HCT116 (cell line): ENCODE measurements around the gene APBA1. TPM values are rescaled to one million over a fixed set of nuclear protein-coding genes. Genes with fewer than 3 reads are reported as not detected.

Source experiments
- ATAC-seq: fragments of 200-7000 bp; cut with Tn5 transposase; 2 replicates; pipeline ENCODE4 v1.9.1; 2020; ENCODE audit warnings: mild to moderate bottlenecking, moderate library complexity
- BruUV-seq: library from RNA; stranded (reverse); fragments of 400-500 nt; replicated peaks from 2 replicates; lab custom pipeline; 2021; lab: Mats Ljungman, UMichigan
- CTCF ChIA-PET: fragments of 300-600 bp; sonication (Branson Sonifier 250); formaldehyde crosslinking; loops from one replicate; lab custom pipeline; 2021; ENCODE audit warnings: antibody characterized with exemption; lab: Charles Lee
- POLR2A ChIA-PET: fragments of 300-600, 350-600 bp; sonication (Branson Sonifier 250); formaldehyde crosslinking; loops from one replicate; lab custom pipeline; 2021; ENCODE audit warnings: antibody characterized with exemption; lab: Charles Lee
- RAD21 ChIA-PET, 2 experiments: fragments of 300-600 bp; sonication (Branson Sonifier 250); formaldehyde crosslinking; loops; one replicate each; lab custom pipeline; 2023; ENCODE audit warnings: low total read pairs in 2 of 2; ENCODE audit not compliant: uncharacterized antibody in 2 of 2, unreplicated experiment in 2 of 2, low non-redundant PET in 1 of 2; lab: Charles Lee
- DNase-seq: peaks from one replicate; pipeline ENCODE4 v3.0.0-alpha.2; 2010; ENCODE audit warnings: low read depth, low spot score
- H2AFZ ChIP-seq: fragments of 200-600 bp; shearing (Covaris generic), sonication (generic); 2 replicates; pipeline ENCODE4 v1.6.1; 2017; ENCODE audit warnings: low read depth, mixed run types, mixed read lengths, antibody characterized with exemption, low read length; ENCODE audit not compliant: poor library complexity, severe bottlenecking
- H3K27ac ChIP-seq: 2 replicates; pipeline ENCODE4 v1.5.1; 2012; ENCODE audit warnings: low read depth, low read length
- H3K27me3 ChIP-seq: fragments of 200-600 bp; sonication (generic); 2 replicates; pipeline ENCODE4 v1.6.1; 2016; ENCODE audit warnings: mixed run types, low read length, mixed read lengths; ENCODE audit not compliant: insufficient read depth
- H3K36me3 ChIP-seq, 2 experiments: fragments of 200-500 bp in 1 of 2; fragments of 200-600 bp in 1 of 2; sonication (Bioruptor generic) in 1 of 2; sonication (generic) in 1 of 2; 2 replicates each; pipeline versions ENCODE4 v1.5.1 to v1.6.1; 2014 to 2016; ENCODE audit warnings: low read length in 2 of 2, inconsistent platforms in 1 of 2, mixed read lengths in 1 of 2, mixed run types in 1 of 2; ENCODE audit not compliant: insufficient read depth in 2 of 2, control insufficient read depth in 1 of 2
- H3K4me1 ChIP-seq, 2 experiments: fragments of 200-600 bp in 1 of 2; sonication (generic) in 1 of 2; 2 replicates each; pipeline versions ENCODE4 v1.5.1 to v1.6.1; 2012 to 2017; ENCODE audit warnings: low read length in 2 of 2, inconsistent platforms in 1 of 2, mild to moderate bottlenecking in 1 of 2, mixed read lengths in 1 of 2, mixed run types in 1 of 2, moderate library complexity in 1 of 2; ENCODE audit not compliant: insufficient read depth in 2 of 2, control insufficient read depth in 1 of 2
- H3K4me2 ChIP-seq: fragments of 200-600 bp; sonication (generic); 2 replicates; pipeline ENCODE4 v1.6.1; 2017; ENCODE audit warnings: mixed run types, low read length, mixed read lengths
- H3K4me3 ChIP-seq, 2 experiments: fragments of 200-600 bp in 1 of 2; sonication (generic) in 1 of 2; replicated peaks in 1 of 2; 2 replicates each; pipeline ENCODE4 v1.5.1; 2011 to 2016; ENCODE audit warnings: low read length in 2 of 2, control low read depth in 1 of 2, low read depth in 1 of 2, mild to moderate bottlenecking in 1 of 2, mixed read lengths in 1 of 2, mixed run types in 1 of 2
- H3K79me2 ChIP-seq: fragments of 200-600 bp; sonication (generic); 2 replicates; pipeline ENCODE4 v1.6.1; 2017; ENCODE audit warnings: mild to moderate bottlenecking, mixed run types, low read length, moderate library complexity, mixed read lengths; ENCODE audit not compliant: insufficient read depth
- H3K9ac ChIP-seq: fragments of 200-600 bp; sonication (generic); 2 replicates; pipeline ENCODE4 v1.6.1; 2016; ENCODE audit warnings: low read length, mixed read lengths
- H3K9me2 ChIP-seq: fragments of 200-600 bp; sonication (generic), shearing (Covaris generic); 2 replicates; pipeline ENCODE4 v1.6.1; 2017; ENCODE audit warnings: mixed run types, mild to moderate bottlenecking, moderate library complexity; ENCODE audit not compliant: insufficient read depth
- H3K9me3 ChIP-seq, 2 experiments: fragments of 200-500 bp in 1 of 2; fragments of 200-600 bp in 1 of 2; sonication (Bioruptor generic) in 1 of 2; sonication (generic) in 1 of 2; 2 replicates each; pipeline ENCODE4 v1.6.1; 2014 to 2017; ENCODE audit warnings: low read length in 2 of 2, mixed read lengths in 2 of 2, inconsistent platforms in 1 of 2, low read depth in 1 of 2, mild to moderate bottlenecking in 1 of 2, mixed run types in 1 of 2, moderate library complexity in 1 of 2; ENCODE audit not compliant: control insufficient read depth in 1 of 2, insufficient read depth in 1 of 2
- H4K20me1 ChIP-seq: fragments of 200-600 bp; sonication (generic), shearing (Covaris generic); 2 replicates; pipeline ENCODE4 v1.6.1; 2017; ENCODE audit warnings: mixed run types, mild to moderate bottlenecking, moderate library complexity; ENCODE audit not compliant: insufficient read depth
- ATF3 ChIP-seq: IDR thresholded peaks from 2 replicates; pipeline ENCODE4 v1.6.1; 2012
- CBX3 ChIP-seq: IDR thresholded peaks from 2 replicates; pipeline ENCODE4 v1.6.1; 2012; ENCODE audit warnings: low read depth
- CEBPB ChIP-seq: IDR thresholded peaks from 2 replicates; pipeline ENCODE4 v1.6.1; 2012; ENCODE audit warnings: low read depth
- EGR1 ChIP-seq: IDR thresholded peaks from 2 replicates; pipeline ENCODE4 v1.6.1; 2012; ENCODE audit warnings: low read depth
- EZH2 ChIP-seq: fragments of 200-600 bp; sonication (generic); IDR thresholded peaks from 2 replicates; pipeline ENCODE4 v1.6.1; 2017; ENCODE audit warnings: antibody characterized with exemption, mixed run types
- FOSL1 ChIP-seq: IDR thresholded peaks from 2 replicates; pipeline ENCODE4 v1.6.1; 2012; ENCODE audit warnings: low read depth
- JUND ChIP-seq: IDR thresholded peaks from 2 replicates; pipeline ENCODE4 v1.6.1; 2012
- MAX ChIP-seq: IDR thresholded peaks from 2 replicates; pipeline ENCODE4 v1.6.1; 2012
- RAD21 ChIP-seq: IDR thresholded peaks from 2 replicates; pipeline ENCODE4 v1.6.1; 2012; ENCODE audit warnings: low read depth, mild to moderate bottlenecking
- SRF ChIP-seq: IDR thresholded peaks from 2 replicates; pipeline ENCODE4 v1.6.1; 2012; ENCODE audit warnings: low read depth
- TCF7L2 ChIP-seq: IDR thresholded peaks from 2 replicates; pipeline ENCODE4 v1.7.0; 2011; ENCODE audit warnings: borderline replicate concordance, inconsistent platforms; ENCODE audit not compliant: insufficient read depth, insufficient read length; ENCODE audit errors: extremely low read depth
- YY1 ChIP-seq: IDR thresholded peaks from 2 replicates; pipeline ENCODE4 v1.6.1; 2011; ENCODE audit warnings: low read length, low read depth, moderate library complexity, mild to moderate bottlenecking; ENCODE audit not compliant: insufficient replicate concordance; ENCODE audit errors: extremely low read depth
- ZFX ChIP-seq: fragments of 450-650 bp; IDR thresholded peaks from 2 replicates; pipeline ENCODE4 v1.6.1; 2017
- ZNF274 ChIP-seq: fragments of 200-500 bp; sonication (Bioruptor generic); IDR thresholded peaks from 2 replicates; pipeline ENCODE4 v1.6.1; 2014; ENCODE audit warnings: mild to moderate bottlenecking, low read depth, low read length, inconsistent platforms
- intact Hi-C: fragments of 100-400 bp; cut with micrococcal nuclease; formaldehyde crosslinking; loops from 2 replicates; pipeline ENCODE4 v1.10.0; 2022
- total RNA-seq: library from RNA; stranded (reverse); gene quantifications from one replicate; pipeline ENCODE4 v1.2.1, GENCODE V29; 2021; ENCODE audit not compliant: unreplicated experiment
- TF ChIP-seq, protein P1 (sequence below), 3 experiments: fragments of 200-600 bp in 1 of 3; sonication (generic) in 1 of 3; IDR thresholded peaks in 2 of 3; conservative IDR thresholded peaks in 1 of 3; 2 replicates each; pipeline ENCODE4 v1.5.1; 2012 to 2017; ENCODE audit warnings: low read depth in 2 of 3, low read length in 2 of 3, antibody characterized with exemption in 1 of 3, borderline replicate concordance in 1 of 3, control low read depth in 1 of 3, mild to moderate bottlenecking in 1 of 3, mixed read lengths in 1 of 3, mixed run types in 1 of 3, moderate library complexity in 1 of 3; ENCODE audit not compliant: insufficient read depth in 1 of 3
- TF ChIP-seq, protein P2 (sequence below): IDR thresholded peaks from 2 replicates; pipeline ENCODE4 v1.6.1; 2011; ENCODE audit warnings: mild to moderate bottlenecking, low read length, moderate library complexity; ENCODE audit not compliant: insufficient replicate concordance; ENCODE audit errors: extremely low read depth

APBA1 gene
- total RNA-seq, 1 experiment from 2014 or later = 0.20 TPM

GRCh38 chr9:69458176-69458575 lies 214.0 kb downstream of the APBA1 start:
- ChIA-PET RAD21 (no interaction called here), POLR2A (no interaction called here)
- DNase-seq = no peak
- Histone ChIP-seq H3K27me3 (peaks cover 59% of the 10 kb centered on the region), H3K4me3 (no peak overlapping the region), H4K20me1 (no peaks in the 10 kb centered on the region), H2AFZ (no peak overlapping the region)
- intact Hi-C loops = no loop called here
- no TSS peak for BruUV-seq
- TF ChIP-seq, protein P1, sequence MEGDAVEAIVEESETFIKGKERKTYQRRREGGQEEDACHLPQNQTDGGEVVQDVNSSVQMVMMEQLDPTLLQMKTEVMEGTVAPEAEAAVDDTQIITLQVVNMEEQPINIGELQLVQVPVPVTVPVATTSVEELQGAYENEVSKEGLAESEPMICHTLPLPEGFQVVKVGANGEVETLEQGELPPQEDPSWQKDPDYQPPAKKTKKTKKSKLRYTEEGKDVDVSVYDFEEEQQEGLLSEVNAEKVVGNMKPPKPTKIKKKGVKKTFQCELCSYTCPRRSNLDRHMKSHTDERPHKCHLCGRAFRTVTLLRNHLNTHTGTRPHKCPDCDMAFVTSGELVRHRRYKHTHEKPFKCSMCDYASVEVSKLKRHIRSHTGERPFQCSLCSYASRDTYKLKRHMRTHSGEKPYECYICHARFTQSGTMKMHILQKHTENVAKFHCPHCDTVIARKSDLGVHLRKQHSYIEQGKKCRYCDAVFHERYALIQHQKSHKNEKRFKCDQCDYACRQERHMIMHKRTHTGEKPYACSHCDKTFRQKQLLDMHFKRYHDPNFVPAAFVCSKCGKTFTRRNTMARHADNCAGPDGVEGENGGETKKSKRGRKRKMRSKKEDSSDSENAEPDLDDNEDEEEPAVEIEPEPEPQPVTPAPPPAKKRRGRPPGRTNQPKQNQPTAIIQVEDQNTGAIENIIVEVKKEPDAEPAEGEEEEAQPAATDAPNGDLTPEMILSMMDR (IDR thresholded peaks at IDR 0.05 in 2 of 3, conservative IDR thresholded peaks at IDR 0.05 in 1 of 3; ENCODE audit: borderline replicate concordance in 1 of 3, insufficient read depth in 1 of 3, low read depth in 2 of 3, low read length in 2 of 3) = no peak
- TF ChIP-seq ZNF274 (no peak), ATF3 (no peak), MAX (no peak), CBX3 (no peak), RAD21 (no peak), EGR1 (no peak), CEBPB (no peak), SRF (no peak), TCF7L2 (no peak), ZFX (no peak), YY1 (no peak), FOSL1 (no peak), EZH2 (no peak), JUND (no peak)
- TF ChIP-seq, protein P2, sequence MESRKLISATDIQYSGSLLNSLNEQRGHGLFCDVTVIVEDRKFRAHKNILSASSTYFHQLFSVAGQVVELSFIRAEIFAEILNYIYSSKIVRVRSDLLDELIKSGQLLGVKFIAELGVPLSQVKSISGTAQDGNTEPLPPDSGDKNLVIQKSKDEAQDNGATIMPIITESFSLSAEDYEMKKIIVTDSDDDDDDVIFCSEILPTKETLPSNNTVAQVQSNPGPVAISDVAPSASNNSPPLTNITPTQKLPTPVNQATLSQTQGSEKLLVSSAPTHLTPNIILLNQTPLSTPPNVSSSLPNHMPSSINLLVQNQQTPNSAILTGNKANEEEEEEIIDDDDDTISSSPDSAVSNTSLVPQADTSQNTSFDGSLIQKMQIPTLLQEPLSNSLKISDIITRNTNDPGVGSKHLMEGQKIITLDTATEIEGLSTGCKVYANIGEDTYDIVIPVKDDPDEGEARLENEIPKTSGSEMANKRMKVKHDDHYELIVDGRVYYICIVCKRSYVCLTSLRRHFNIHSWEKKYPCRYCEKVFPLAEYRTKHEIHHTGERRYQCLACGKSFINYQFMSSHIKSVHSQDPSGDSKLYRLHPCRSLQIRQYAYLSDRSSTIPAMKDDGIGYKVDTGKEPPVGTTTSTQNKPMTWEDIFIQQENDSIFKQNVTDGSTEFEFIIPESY = no peak
- TF ChIP-seq, all 23 proteins: peak for 0
- no peak overlapping the region for H3K9ac ChIP-seq
- H3K9me3 ChIP-seq = no peaks in the 10 kb centered on the region
- no peaks in the 10 kb centered on the region for H3K79me2 ChIP-seq
- H3K36me3 ChIP-seq = no peaks in the 10 kb centered on the region
- CTCF ChIA-PET = interaction anchor here (0.7 kb wide), 1 partner anchor 216 kb away, joined by 4 read pairs; no protein-coding TSS in a partner anchor
- no peaks in the 10 kb centered on the region for H3K9me2 ChIP-seq
- H3K27ac ChIP-seq = no peak overlapping the region
- no peak for ATAC-seq
- H3K4me1 ChIP-seq = no peaks in the 10 kb centered on the region
- H3K4me2 ChIP-seq = no peak overlapping the region
